ENCODE data around the gene SOCS6. TPM values are rescaled to one million over a fixed set of nuclear protein-coding genes. Genes with fewer than 3 reads are reported as not detected.

The SOCS6 gene
- total and polyA plus RNA-seq, 2 experiments from 2014 or later: 4.4 to 13.3 TPM

GRCh38 chr18:70314151-70314782, 25.4 kb downstream of the SOCS6 start:
- DNase-seq (ENCODE audit: low spot score) (no peak), ATAC-seq (no peak)
- Histone ChIP-seq H3K27ac (ENCODE audit: low read depth) (no peak overlapping the region), H3K27me3 (ENCODE audit: insufficient read depth) (no peaks in the 10 kb centered on the region), H2AFZ (no peak overlapping the region), H3K4me3 (no peak overlapping the region), H4K20me1 (replicated peaks; ENCODE audit: insufficient read depth) (no peaks in the 10 kb centered on the region), H3K4me1 (ENCODE audit: insufficient read depth) (no peaks in the 10 kb centered on the region), H3K9me2 (ENCODE audit: insufficient read depth) (no peaks in the 10 kb centered on the region), H3K4me2 (no peak overlapping the region), H3K79me2 (replicated peaks; ENCODE audit: insufficient read depth) (peaks cover 98% of the 10 kb centered on the region), H3F3A (replicated peaks; ENCODE audit: low read depth) (no peaks in the 10 kb centered on the region), H3K36me3 (ENCODE audit: insufficient read depth) (no peaks in the 10 kb centered on the region)
- no peaks in the 10 kb centered on the region for H3K9me3 Mint-ChIP-seq
- H3K4me3 Mint-ChIP-seq: no peak overlapping the region
- no peak for TF ChIP-seq ETS1 (IDR thresholded peaks at IDR 0.05)
- no peak for TF ChIP-seq JUNB (IDR thresholded peaks at IDR 0.05; ENCODE audit: unreplicated experiment)
- no peaks in the 10 kb centered on the region for H3K36me3 Mint-ChIP-seq (ENCODE audit: low read depth)
- H3K27me3 Mint-ChIP-seq (ENCODE audit: insufficient read depth, low read depth, poor library complexity): peaks cover 2% of the 10 kb centered on the region
- H3K27ac Mint-ChIP-seq: no peak overlapping the region
- no peaks in the 10 kb centered on the region; the same call in 2 of the 3 replicates for H3K4me1 Mint-ChIP-seq

DNA sequence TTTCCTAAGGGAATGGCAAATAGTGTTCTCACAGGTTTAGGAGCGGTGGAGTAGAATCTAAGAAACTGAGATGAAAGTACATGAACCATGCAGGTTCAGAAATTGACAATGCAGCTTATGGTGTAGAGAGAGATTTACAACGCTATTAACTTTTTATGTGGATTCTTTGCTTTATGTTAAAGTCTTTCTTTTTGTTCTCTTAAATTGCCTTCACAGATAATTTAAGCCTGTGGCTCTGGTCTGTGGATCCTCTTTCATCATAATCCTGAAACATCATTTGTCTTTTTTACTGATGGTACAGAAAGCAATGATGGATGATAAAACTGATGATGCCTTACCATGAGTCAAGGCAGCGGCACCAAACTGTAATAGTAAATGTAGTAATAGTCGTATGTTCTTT, 30.3 kb downstream of the SOCS6 start:
- Histone ChIP-seq H3K27ac (ENCODE audit: low read depth) (no peak overlapping the region), H3K4me3 (no peak overlapping the region), H3K27me3 (ENCODE audit: insufficient read depth) (no peaks in the 10 kb centered on the region), H3K36me3 (ENCODE audit: insufficient read depth) (no peaks in the 10 kb centered on the region), H3K4me2 (no peak overlapping the region), H3K4me1 (ENCODE audit: insufficient read depth) (no peaks in the 10 kb centered on the region), H4K20me1 (replicated peaks; ENCODE audit: insufficient read depth) (peaks cover 5% of the 10 kb centered on the region; the same call in 1 of the 2 replicates), H3K9me2 (ENCODE audit: insufficient read depth) (no peaks in the 10 kb centered on the region), H3K79me2 (replicated peaks; ENCODE audit: insufficient read depth) (peaks cover 94% of the 10 kb centered on the region), H2AFZ (no peak overlapping the region), H3F3A (replicated peaks; ENCODE audit: low read depth) (no peaks in the 10 kb centered on the region)
- H3K27ac Mint-ChIP-seq: no peak overlapping the region
- no peaks in the 10 kb centered on the region for H3K9me3 Mint-ChIP-seq
- peaks cover 5% of the 10 kb centered on the region for H3K27me3 Mint-ChIP-seq (ENCODE audit: insufficient read depth, low read depth, poor library complexity)
- ATAC-seq (no peak), DNase-seq (ENCODE audit: low spot score) (no peak)
- no peaks in the 10 kb centered on the region; the same call in 2 of the 3 replicates for H3K36me3 Mint-ChIP-seq (ENCODE audit: low read depth)
- no peak overlapping the region for H3K4me3 Mint-ChIP-seq
- H3K4me1 Mint-ChIP-seq: peaks cover 5% of the 10 kb centered on the region; the same call in 2 of the 3 replicates
- TF ChIP-seq STAT1 (IDR thresholded peaks at IDR 0.05; ENCODE audit: unreplicated experiment) (no peak), NANOG (IDR thresholded peaks at IDR 0.05; ENCODE audit: borderline replicate concordance) (no peak)

DNA sequence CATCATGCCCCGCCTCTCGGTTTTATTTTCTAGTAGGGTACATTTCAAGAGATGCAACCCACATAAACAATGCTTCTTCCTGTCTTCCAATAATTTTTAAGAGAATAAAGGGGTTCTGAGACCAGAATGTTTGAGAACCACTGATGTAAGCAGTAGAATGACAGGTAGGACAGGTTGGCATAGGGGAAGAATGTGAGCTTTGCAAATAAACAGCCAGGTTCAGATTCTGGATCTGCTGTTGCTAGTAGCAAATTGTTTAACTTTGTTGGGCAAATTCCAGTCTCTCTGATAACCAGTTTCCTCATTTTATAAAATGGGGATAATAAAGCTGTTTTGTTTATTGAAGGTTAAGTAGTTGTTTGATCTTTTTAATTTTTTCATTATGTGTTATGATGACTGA, 32.8 kb downstream of the SOCS6 start:
- TF ChIP-seq ZNF331 (CRISPR knock-in tag; IDR thresholded peaks at IDR 0.05; ENCODE audit: low read depth): no peak
- TF ChIP-seq JUNB (IDR thresholded peaks at IDR 0.05; ENCODE audit: unreplicated experiment): no peak
- Mint-ChIP-seq H3K27me3 (ENCODE audit: insufficient read depth, low read depth, poor library complexity) (peaks cover 5% of the 10 kb centered on the region), H3K27ac (no peak overlapping the region; the same call in 1 of the 2 replicates), H3K9me3 (no peaks in the 10 kb centered on the region), H3K4me1 (peaks cover 5% of the 10 kb centered on the region; the same call in 2 of the 3 replicates), H3K36me3 (ENCODE audit: low read depth) (peaks cover 19% of the 10 kb centered on the region; the same call in 2 of the 3 replicates), H3K4me3 (no peak overlapping the region)
- H3K27me3 ChIP-seq (ENCODE audit: insufficient read depth): no peaks in the 10 kb centered on the region
- H3K4me1 ChIP-seq (ENCODE audit: insufficient read depth): no peaks in the 10 kb centered on the region
- no peak overlapping the region for H2AFZ ChIP-seq
- peaks cover 5% of the 10 kb centered on the region; the same call in 1 of the 2 replicates for H4K20me1 ChIP-seq (replicated peaks; ENCODE audit: insufficient read depth)
- no peak overlapping the region for H3K4me3 ChIP-seq
- no peak for ATAC-seq
- H3K27ac ChIP-seq (ENCODE audit: low read depth): no peak overlapping the region
- H3K9me2 ChIP-seq (ENCODE audit: insufficient read depth): no peaks in the 10 kb centered on the region
- H3F3A ChIP-seq (replicated peaks; ENCODE audit: low read depth): no peaks in the 10 kb centered on the region
- H3K4me2 ChIP-seq: no peak overlapping the region
- peaks cover 77% of the 10 kb centered on the region for H3K79me2 ChIP-seq (replicated peaks; ENCODE audit: insufficient read depth)
- DNase-seq (ENCODE audit: low spot score): no peak
- no peaks in the 10 kb centered on the region; the same call in 1 of the 2 replicates for H3K36me3 ChIP-seq (ENCODE audit: insufficient read depth)

All from GM23338 (cell line).